AG08395 (cell line): ENCODE results near the gene MYOM1.
A peak's percentile ranks its signal among the peaks of the same experiment; 100 is the strongest.
"Not testable (repeated sequence)": the region's sequence is repeated elsewhere in the genome, so short reads cannot be mapped to it uniquely, and the experiment has no call there.

ENCODE experiments used
- DNase-seq: peaks from one replicate; pipeline ENCODE4 v3.0.0; 2012; ENCODE audit warnings: mixed read lengths, low spot score

MYOM1 gene

GRCh38 chr18:3055186-3055728 lies 164.5 kb downstream of the MYOM1 start:
- no peak for DNase-seq

DNA sequence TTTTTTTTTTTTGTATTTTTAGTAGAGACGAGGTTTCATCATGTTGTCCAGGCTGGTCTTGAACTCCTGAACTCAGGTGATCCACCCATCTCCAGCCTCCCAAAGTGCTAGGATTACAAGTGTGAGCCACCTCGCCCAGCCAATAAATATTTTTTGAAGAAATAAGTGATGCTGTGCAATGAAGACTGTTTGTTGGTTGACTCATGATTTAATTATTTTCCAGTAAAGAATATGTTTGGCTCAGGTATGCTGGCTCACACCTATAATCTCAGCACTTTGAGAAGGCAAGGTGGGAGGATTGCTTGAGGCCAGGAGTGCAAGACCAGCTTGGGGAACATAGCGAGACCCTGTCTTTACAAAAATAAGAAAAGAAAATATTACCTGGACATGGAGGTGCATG lies 165.0 kb downstream of the MYOM1 start:
- DNase-seq = no peak

DNA sequence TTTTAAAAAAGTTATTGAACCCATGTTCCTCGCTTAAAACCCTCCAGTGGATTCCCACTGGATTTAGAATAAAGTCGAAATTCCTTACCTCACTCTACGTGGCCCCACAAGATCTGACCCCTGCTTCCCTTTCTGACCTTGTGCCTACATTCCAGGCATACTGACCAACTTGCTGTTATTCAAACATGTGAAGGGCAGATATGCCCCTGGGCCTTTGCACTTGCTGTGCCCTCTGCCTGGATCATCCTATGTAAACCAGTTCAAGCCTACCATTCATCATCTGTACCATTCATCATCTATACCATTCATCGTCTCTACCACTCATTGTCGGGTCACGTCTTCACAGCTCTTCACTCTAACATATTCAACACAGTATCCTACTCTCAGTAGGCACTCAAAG lies 165.6 kb downstream of the MYOM1 start:
- no peak for DNase-seq

GRCh38 chr18:3053081-3053480 lies 166.7 kb downstream of the MYOM1 start:
- DNase-seq = no peak

- no peak for DNase-seq
Observed at GRCh38 chr18:3052411-3052758, 167.4 kb downstream of the MYOM1 start.

GRCh38 chr18:3051718-3052410 lies 167.9 kb downstream of the MYOM1 start:
- DNase-seq = no peak

DNA sequence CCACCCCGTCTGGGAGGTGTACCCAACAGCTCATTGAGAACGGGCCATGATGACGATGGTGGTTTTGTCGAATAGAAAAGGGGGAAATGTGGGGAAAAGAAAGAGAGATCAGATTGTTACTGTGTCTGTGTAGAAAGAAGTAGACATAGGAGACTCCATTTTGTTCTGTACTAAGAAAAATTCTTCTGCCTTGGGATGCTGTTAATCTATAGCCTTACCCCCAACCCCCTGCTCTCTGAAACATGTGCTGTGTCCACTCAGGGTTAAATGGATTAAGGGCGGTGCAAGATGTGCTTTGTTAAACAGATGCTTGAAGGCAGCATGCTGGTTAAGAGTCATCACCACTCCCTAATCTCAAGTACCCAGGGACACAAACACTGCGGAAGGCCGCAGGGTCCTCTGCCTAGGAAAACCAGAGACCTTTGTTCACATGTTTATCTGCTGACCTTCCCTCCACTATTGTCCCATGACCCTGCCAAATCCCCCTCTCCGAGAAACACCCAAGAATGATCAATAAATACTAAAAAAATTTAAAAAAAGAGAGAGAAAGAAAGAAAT lies 169.8 kb downstream of the MYOM1 start:
- not testable (repeated sequence) for DNase-seq

- DNase-seq = no peak
Observed at GRCh38 chr18:3048820-3049349, 170.9 kb downstream of the MYOM1 start.

GRCh38 chr18:3048121-3048520 lies 171.6 kb downstream of the MYOM1 start:
- peak; percentile 5 for DNase-seq

DNA sequence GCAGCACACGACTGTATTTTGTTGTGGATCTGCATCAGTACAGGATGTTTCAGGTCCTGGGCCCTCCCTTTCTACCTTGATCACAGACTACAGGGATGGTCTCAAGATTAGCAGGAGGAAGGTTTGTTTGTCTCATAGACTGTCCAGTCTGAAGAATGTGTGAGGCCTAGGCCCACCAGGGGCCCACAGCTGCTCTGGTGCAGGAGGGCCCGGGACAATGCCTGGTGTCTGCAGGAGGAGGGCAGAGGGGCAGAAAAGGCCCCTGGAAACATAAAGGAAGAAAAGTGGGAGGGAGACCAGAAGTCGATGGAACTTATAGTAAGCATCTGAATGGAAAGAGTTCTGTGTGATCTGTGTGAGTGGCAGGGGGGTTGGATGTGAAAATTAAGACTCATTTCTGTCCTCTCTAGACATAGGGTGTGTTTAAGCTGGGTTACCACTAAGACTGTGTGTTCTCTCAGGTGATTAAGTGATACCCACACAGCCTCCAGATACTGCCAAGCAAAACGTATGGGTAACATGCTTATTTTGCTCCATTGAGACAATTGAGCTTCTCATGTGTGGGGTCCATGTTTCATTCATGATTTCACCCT lies 173.5 kb downstream of the MYOM1 start:
- no peak for DNase-seq

DNA sequence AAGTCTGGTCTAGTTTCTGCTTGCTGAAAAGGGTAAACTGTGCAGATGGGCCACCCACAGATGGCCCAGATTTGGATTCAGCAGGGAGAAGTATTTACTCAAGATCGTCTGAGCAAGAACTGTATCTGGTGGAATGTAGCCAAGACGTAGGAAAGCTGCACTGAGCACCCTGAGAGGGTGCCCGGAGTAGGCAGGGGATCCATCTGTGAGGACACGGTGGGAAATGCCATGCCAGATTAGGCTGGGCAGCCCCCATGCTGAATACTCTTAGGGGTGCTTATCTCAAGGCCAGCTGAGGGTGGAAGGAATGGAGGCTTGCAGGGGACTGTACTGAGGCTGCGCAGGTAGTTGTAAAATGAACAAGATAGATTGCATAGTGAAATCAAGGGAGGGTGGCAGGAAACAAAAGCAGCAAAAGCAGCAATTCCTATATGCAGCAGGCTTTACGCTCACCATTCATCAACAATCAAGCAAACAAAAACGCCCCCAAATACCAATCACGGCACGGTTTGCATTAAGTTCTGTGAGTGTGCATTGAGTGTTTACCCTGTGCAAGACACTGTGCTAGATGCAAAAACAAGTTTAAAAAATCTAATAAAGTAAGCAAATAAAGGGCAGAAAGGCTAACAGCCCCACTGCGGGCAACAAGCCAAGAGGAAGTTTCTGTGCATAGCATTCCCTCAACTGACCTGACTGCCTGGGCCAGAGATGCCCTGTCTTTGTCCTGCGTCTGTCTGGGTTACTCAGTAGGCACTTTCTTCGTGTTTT lies 174.7 kb downstream of the MYOM1 start:
- no peak for DNase-seq

GRCh38 chr18:3042379-3042778 lies 177.4 kb downstream of the MYOM1 start:
- no peak for DNase-seq

DNA sequence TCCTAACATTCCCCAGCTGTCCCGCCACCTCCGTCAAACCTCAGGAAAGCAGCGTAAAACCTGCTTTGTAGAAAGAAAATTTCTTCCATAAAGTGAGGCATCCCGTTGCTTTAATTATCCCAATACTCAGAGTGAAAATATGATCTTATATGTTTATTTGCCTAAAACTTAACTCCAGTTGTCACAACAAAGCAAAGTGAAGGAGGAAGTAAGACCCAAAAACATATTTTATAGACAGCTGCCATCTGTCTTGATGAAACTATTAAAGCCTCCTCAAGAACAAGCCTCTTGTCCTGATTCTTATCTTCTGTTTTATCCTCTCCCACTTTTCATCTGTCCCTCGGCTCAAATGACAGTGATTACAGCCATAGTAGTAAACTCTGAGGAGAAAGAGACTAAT lies 177.9 kb downstream of the MYOM1 start:
- no peak for DNase-seq

GRCh38 chr18:3040881-3041280 lies 178.9 kb downstream of the MYOM1 start:
- DNase-seq = no peak

- DNase-seq = no peak
Observed at GRCh38 chr18:3040173-3040572, 179.6 kb downstream of the MYOM1 start.

DNA sequence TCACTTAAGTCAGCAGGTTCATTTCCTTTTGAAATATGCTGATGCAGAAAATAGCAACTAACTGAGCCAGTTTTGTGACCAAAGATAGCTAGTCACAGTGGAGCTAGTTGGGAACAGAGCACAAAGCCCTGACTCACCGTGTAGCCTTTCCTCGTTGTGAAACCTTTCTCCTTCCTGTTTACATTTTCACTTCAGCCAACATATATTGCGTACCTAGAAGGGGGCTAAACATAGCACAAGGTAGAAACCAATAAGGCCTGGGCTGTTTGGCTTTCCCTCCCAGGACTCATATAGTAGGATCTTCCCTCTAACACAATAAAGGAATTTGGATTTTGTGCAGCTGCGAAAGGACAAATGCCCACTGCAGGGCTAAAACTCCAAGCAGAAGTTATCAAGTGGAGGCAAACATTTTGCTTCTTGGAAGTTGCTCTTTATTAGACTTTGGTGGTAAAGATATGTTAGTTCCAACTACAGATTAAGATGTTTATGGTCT lies 182.3 kb downstream of the MYOM1 start:
- DNase-seq = peak; percentile 70

DNA sequence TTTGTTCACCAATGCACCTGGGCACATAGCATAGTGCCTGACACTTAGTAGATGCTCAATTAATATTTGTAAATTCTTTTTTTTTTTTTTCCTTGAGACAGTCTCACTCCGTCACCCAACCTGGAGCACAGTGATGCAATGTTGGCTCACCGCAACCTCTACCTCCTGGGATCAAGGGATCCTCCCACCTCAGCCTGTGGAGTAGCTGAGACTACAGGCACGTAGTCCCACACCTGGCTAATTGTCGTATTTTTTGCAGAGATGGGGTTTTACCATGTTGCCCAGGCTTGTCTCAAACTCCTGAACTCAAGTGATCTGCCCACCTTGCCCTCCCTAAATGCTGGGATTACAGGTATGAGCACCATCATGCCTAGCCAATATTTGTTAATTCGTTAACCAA lies 183.7 kb downstream of the MYOM1 start:
- DNase-seq = no peak

DNA sequence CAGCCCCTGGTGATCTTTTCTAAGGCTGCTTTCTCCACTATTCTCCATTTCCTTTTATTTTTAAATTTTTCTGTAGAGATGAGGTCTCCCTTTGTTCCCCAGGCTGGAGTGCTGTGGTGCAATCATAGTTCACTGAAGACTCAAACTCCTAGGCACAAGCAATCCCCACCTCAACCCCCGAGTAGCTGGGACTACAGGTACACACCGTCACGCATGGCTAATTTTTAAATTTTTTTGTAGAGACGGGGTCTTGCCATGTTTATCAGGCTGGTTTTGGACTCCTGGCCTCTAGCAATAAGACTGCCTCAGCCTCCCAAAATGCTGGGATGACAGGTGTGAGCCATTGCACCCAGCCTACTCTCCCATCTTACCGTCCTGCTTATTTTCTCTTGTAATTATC lies 184.1 kb downstream of the MYOM1 start:
- no peak for DNase-seq

DNA sequence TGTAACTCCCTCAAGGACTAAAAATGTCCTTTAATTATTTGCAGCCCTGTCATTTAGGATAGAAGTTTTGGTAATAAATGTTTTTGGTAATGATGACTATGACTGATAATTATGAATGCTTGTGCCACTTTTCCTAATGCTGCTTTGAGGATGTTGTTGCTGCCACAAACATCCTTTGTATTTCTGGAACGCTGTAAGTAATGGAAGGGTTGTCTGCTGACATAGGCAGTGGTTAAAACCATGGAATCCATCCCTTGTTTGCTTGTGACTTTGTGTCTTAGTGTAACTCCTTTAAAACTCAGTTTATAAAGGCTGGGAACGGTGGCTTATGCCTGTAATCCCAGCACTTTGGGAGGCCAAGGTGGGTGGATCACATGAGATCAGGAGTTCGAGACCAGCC lies 187.0 kb downstream of the MYOM1 start:
- no peak for DNase-seq

DNA sequence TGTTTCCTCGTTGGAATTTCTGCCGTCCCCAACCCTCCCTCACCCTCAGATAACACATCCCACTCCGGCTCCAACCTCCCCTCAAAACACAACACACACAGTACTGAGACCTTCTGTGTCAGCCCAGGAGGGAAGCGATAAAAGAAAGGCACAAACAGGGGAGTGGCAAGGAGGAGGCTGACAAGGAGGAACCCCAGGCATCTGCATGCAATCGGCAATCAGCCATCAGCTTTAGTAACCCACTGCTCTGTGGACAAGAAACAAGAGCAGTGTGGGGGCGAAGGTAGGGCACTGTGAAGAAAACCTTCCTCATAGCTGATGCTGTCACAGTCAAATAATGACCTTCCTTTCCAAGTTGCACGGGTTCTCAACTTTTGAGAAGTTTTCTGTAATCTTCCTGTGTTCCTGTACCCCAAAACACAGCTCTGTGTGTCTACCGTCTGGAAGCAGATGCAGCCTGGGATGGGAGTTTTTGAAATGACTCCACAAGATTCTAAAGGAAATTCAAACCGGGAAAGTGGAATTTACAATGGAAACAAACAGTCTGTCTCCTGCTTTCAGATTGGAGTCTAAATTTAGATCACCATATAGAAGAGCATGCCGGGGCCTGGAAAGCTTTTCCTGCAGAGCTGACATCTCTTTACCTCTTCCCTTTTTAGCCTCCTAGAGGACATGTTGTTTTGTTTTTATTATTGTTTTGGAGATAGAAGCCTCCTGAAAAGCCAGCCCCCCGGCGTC lies 190.4 kb downstream of the MYOM1 start:
- no peak for DNase-seq

- DNase-seq = not testable (repeated sequence)
Observed at GRCh38 chr18:3028115-3028514, 191.7 kb downstream of the MYOM1 start.
